ENCODE measurements around the gene CDS2.
A peak's percentile ranks its signal among the peaks of the same experiment; 100 is the strongest.

CDS2 gene

GRCh38 chr20:5100684-5101347, 26.0 kb upstream of the CDS2 start:
- TF ChIP-seq, protein P1, sequence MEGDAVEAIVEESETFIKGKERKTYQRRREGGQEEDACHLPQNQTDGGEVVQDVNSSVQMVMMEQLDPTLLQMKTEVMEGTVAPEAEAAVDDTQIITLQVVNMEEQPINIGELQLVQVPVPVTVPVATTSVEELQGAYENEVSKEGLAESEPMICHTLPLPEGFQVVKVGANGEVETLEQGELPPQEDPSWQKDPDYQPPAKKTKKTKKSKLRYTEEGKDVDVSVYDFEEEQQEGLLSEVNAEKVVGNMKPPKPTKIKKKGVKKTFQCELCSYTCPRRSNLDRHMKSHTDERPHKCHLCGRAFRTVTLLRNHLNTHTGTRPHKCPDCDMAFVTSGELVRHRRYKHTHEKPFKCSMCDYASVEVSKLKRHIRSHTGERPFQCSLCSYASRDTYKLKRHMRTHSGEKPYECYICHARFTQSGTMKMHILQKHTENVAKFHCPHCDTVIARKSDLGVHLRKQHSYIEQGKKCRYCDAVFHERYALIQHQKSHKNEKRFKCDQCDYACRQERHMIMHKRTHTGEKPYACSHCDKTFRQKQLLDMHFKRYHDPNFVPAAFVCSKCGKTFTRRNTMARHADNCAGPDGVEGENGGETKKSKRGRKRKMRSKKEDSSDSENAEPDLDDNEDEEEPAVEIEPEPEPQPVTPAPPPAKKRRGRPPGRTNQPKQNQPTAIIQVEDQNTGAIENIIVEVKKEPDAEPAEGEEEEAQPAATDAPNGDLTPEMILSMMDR (IDR thresholded peaks at IDR 0.05; ENCODE audit: low read depth, low read length) = peak; percentile 75
- peak; percentile 72 to 80 for DNase-seq (ENCODE audit: low read depth in 2 of 2)
- no peak overlapping the region for H3K4me3 ChIP-seq (replicated peaks in 1 of 2; ENCODE audit: low read depth in 2 of 2, low read length in 2 of 2)

DNA sequence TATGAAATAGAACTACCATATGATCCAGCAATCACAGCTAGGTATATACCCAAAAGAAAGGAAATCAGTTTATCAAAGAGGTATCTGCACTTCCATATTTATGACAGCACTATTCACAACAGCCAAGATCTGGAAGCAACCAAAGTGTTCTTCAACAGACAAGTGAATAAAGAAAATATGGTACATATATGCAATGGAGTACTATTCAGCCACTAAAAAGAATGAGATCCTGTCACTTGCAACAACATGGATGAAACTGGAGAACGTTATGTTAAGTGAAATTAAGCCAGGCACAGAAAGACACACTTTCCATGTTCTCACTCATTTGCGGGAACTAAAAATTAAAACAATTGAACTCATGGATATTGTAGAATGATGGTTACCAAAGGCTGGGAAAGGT, 22.3 kb upstream of the CDS2 start:
- no peak overlapping the region for H3K4me3 ChIP-seq (replicated peaks in 1 of 2; ENCODE audit: low read depth in 2 of 2, low read length in 2 of 2)
- TF ChIP-seq, protein P1 (IDR thresholded peaks at IDR 0.05; ENCODE audit: low read depth, low read length) = no peak
- no peak for DNase-seq (ENCODE audit: low read depth in 2 of 2)

DNA sequence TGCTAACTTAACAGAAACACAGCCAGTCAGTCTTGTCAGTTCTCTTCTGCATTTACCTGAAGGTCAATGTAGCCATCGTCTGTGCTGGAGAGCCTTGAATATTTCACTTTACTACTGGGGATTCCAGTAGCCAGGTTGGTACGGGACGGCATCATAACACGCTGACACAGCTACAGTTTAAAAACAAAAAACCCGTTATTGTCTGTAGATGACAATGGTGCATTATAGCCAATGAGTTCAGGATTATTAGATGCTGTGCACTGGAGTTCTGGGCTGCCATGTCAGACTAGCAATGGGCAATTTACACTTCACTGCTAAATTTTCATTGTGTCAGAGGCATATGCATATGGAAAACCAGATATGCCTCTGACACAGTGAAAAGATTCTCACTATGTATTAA, 17.5 kb upstream of the CDS2 start:
- DNase-seq (ENCODE audit: low read depth in 2 of 2) = no peak
- TF ChIP-seq, protein P1 (IDR thresholded peaks at IDR 0.05; ENCODE audit: low read depth, low read length) = no peak
- H3K4me3 ChIP-seq (replicated peaks in 1 of 2; ENCODE audit: low read depth in 2 of 2, low read length in 2 of 2) = no peak overlapping the region

DNA sequence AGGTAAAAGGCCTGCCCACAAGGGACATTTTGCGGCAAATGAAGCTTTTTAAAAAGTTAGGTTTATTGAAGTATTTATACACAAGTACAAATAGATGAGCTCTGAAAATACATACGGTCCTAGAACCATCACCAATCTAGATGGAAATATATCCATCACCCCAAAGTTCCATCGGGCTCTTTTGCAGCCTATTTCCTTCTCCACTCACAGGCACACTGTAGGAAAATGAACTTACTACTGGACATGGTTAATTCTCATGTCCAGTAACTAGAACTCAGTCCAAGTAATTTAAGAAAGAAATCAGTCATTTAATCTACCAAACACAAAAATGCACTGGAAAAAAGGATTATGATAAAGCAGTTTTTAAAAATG, 13.2 kb upstream of the CDS2 start:
- DNase-seq (ENCODE audit: low read depth in 2 of 2) = no peak
- peak overlapping the region; percentile 92 to 97 for H3K4me3 ChIP-seq (replicated peaks in 1 of 2; ENCODE audit: low read depth in 2 of 2, low read length in 2 of 2)

DNA sequence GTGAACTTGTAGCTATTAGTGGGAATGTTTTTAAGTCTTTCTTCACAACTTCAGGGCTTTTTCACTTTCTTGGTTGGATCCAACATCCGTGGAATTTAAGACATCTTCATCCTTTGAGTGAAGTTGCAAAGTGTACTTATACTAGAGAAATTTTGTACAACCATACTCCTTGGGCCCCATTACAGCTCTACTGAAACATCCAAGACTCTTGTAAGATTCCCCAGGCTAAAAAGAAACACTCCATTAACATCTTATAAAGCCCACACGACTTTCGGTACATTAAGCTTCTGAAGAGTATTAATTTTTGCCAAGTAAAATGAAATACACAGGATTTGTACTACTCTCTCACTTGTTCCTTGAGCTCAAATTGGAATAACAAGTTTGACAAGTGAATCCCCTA, 12.4 kb upstream of the CDS2 start:
- DNase-seq (ENCODE audit: low read depth in 2 of 2) = no peak
- no peak overlapping the region for H3K4me3 ChIP-seq (replicated peaks in 1 of 2; ENCODE audit: low read depth in 2 of 2, low read length in 2 of 2)
- TF ChIP-seq, protein P1 (IDR thresholded peaks at IDR 0.05; ENCODE audit: low read depth, low read length) = no peak

More for the DNA sequence above, 13.2 kb upstream of the CDS2 start:
- TF ChIP-seq, protein P1 (IDR thresholded peaks at IDR 0.05; ENCODE audit: low read depth, low read length) = no peak

DNA sequence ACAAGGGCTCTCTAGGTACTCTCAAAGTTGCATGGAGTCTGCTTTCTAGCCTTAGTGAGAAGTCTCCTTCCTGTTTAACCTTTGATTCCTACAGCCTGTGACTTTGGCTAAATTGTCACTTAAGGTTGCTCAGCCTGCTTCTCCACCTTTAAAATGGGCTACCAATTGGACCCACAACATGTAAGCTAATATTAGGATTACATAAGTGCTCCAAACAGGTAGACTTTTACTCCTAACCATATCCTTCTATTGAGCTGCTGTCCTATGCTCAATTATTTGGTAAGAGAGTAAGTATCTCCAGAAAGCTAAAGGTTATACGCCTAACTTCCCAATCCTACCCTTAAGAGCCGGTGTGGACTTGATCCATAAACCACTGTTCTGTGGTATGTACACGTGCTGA, 9.9 kb upstream of the CDS2 start:
- no peak overlapping the region for H3K4me3 ChIP-seq (replicated peaks in 1 of 2; ENCODE audit: low read depth in 2 of 2, low read length in 2 of 2)
- DNase-seq (ENCODE audit: low read depth in 2 of 2) = no peak
- TF ChIP-seq, protein P1 (IDR thresholded peaks at IDR 0.05; ENCODE audit: low read depth, low read length) = no peak
